Measurements from ENCODE around the gene ACOXL. TPM values are rescaled to one million over a fixed set of nuclear protein-coding genes. Genes with fewer than 3 reads are reported as not detected.

The ACOXL gene
- total and polyA plus RNA-seq, 2 of the 8 experiments (the other 6 are each of a cell fraction or from before 2014, with no cell fraction given) = 11.4 to 20.6 TPM

- Histone ChIP-seq H3K18ac (ENCODE audit: extremely low read depth, low read length) (no peak overlapping the region), H3K79me1 (ENCODE audit: low read depth, low read length) (no peaks in the 10 kb centered on the region; the same call in 1 of the 2 replicates), H2AFZ (ENCODE audit: low read length) (no peak overlapping the region), H2BK120ac (replicated peaks; ENCODE audit: low read depth, low read length) (no peak overlapping the region), H4K5ac (ENCODE audit: insufficient read length, low read depth, low read length) (no peak overlapping the region), H2BK20ac (ENCODE audit: low read length) (no peak overlapping the region), H3K14ac (ENCODE audit: insufficient read length) (no peak overlapping the region), H3K56ac (replicated peaks; ENCODE audit: insufficient read length, low read depth, low read length) (no peak overlapping the region), H4K20me1 (replicated peaks in 1 of 2; ENCODE audit: control insufficient read depth in 1 of 2, insufficient read depth in 2 of 2, low read length in 2 of 2) (no peaks in the 10 kb centered on the region), H3K23ac (ENCODE audit: insufficient read length) (no peak overlapping the region), H3K4ac (replicated peaks; ENCODE audit: insufficient read length, low read depth, low read length) (no peak overlapping the region), H3K4me1 (replicated peaks in 1 of 4; ENCODE audit: control insufficient read depth in 3 of 4, insufficient read depth in 4 of 4, low read length in 3 of 4) (no peaks in the 10 kb centered on the region), H3K79me2 (ENCODE audit: control insufficient read depth in 1 of 2, insufficient read depth in 2 of 2, low read length in 2 of 2) (no peaks in the 10 kb centered on the region), H2AK5ac (ENCODE audit: low read depth, low read length) (no peak overlapping the region), H3K4me2 (ENCODE audit: insufficient read depth in 1 of 2, low read depth in 2 of 2, low read length in 2 of 2) (no peak overlapping the region), H3K23me2 (ENCODE audit: low read depth, low read length) (no peaks in the 10 kb centered on the region), H3K27ac (ENCODE audit: low read depth, low read length) (no peak overlapping the region), H3K4me3 (ENCODE audit: extremely low read depth in 1 of 4, insufficient read depth in 2 of 4, low read depth in 3 of 4, low read length in 4 of 4) (no peak overlapping the region), H4K8ac (ENCODE audit: extremely low read depth, insufficient read depth, low read length) (no peak overlapping the region), H3K27me3 (replicated peaks in 1 of 4; ENCODE audit: control insufficient read depth in 3 of 4, extremely low read depth in 1 of 4, insufficient read depth in 3 of 4, low read length in 3 of 4) (no peaks in the 10 kb centered on the region), H3K9me3 (ENCODE audit: insufficient read depth in 2 of 2, low read depth in 1 of 2, low read length in 1 of 2) (no peaks in the 10 kb centered on the region), H3K9ac (replicated peaks in 1 of 4; ENCODE audit: extremely low read depth in 1 of 4, low read depth in 3 of 4, low read length in 3 of 4) (no peak overlapping the region), H3K36me3 (ENCODE audit: control insufficient read depth in 2 of 4, insufficient read depth in 4 of 4, low read length in 3 of 4) (no peaks in the 10 kb centered on the region; a peak in 1 of 8 replicates), H4K91ac (replicated peaks; ENCODE audit: insufficient read length, low read length) (no peak overlapping the region), H2BK15ac (ENCODE audit: low read length) (no peak overlapping the region), H2BK12ac (ENCODE audit: low read depth, low read length) (no peak overlapping the region), H2BK5ac (ENCODE audit: low read depth, low read length) (no peak overlapping the region)
- DNase-seq (ENCODE audit: low read depth in 1 of 2, low spot score in 2 of 2) (no peak), FAIRE-seq (no peak)
- ChIA-PET CTCF (ENCODE audit: partially characterized antibody) (interaction anchor here (0.7 to 1.8 kb wide), 8 partner anchors 8 to 205 kb away, joined by 3 to 8 read pairs (median 4); no protein-coding TSS in a partner anchor), POLR2A (ENCODE audit: partially characterized antibody) (no interaction called here)
- TF ChIP-seq TAF1 (IDR thresholded peaks at IDR 0.05; ENCODE audit: low read depth, low read length) = no peak
- WGBS, 2 experiments (ENCODE audit: extremely low coverage in 1 of 2, insufficient coverage in 1 of 2, insufficient read length in 1 of 2, insufficient replicate concordance in 2 of 2, low coverage in 1 of 2, low lambda C conversion rate in 2 of 2, missing lambda C conversion rate in 1 of 2) = 88% methylated on average over 6 of the region's 7 CpGs; no CpG with 5 or more reads in 1 of the 2 experiments
These were observed 284.8 kb downstream of the ACOXL start for GRCh38 chr2:111017034-111017622.
